ENCODE results near the gene NFXL1. TPM values are rescaled to one million over a fixed set of nuclear protein-coding genes. Genes with fewer than 3 reads are reported as not detected.

Gene NFXL1
- total RNA-seq, 1 donor from 2014 or later = 13.0 TPM

GRCh38 chr4:47915378-47915777 lies 995 bp upstream of the NFXL1 start:
- Histone ChIP-seq H3K27ac (ENCODE audit: low read depth, low read length) (no peak overlapping the region), H3K36me3 (ENCODE audit: insufficient read depth, low read length) (no peaks in the 10 kb centered on the region), H3K27me3 (ENCODE audit: insufficient read depth, low read length) (no peaks in the 10 kb centered on the region), H2AFZ (ENCODE audit: low read depth, low read length) (peak overlapping the region; percentile 88), H3K4me3 (ENCODE audit: insufficient read depth, low read depth, low read length) (peak overlapping the region; percentile 99), H3K9ac (ENCODE audit: low read length) (peak overlapping the region; percentile 98), H3K4me2 (ENCODE audit: low read length) (peak overlapping the region; percentile 88), H4K20me1 (ENCODE audit: insufficient read depth, low read length) (peaks cover 5% of the 10 kb centered on the region), H3K4me1 (ENCODE audit: insufficient read depth, low read length) (peaks cover 8% of the 10 kb centered on the region), H3K79me2 (ENCODE audit: insufficient read depth, low read length) (peaks cover 36% of the 10 kb centered on the region), H3K9me3 (ENCODE audit: insufficient read depth, low read depth, low read length) (no peaks in the 10 kb centered on the region)
- FAIRE-seq = no peak
- no peak for DNase-seq (ENCODE audit: low read depth)
- Mint-ChIP-seq H3K36me3 (ENCODE audit: low read depth, unreplicated experiment) (no peaks in the 10 kb centered on the region), H3K4me1 (ENCODE audit: low read depth, unreplicated experiment) (peaks cover 11% of the 10 kb centered on the region), H3K9me3 (ENCODE audit: unreplicated experiment) (peaks cover 7% of the 10 kb centered on the region), H3K4me3 (ENCODE audit: unreplicated experiment) (peak overlapping the region; percentile 96), H3K27ac (ENCODE audit: unreplicated experiment) (no peak overlapping the region), H3K27me3 (ENCODE audit: low read depth, unreplicated experiment) (no peaks in the 10 kb centered on the region)
- TF ChIP-seq CTCF (IDR thresholded peaks at IDR 0.05; ENCODE audit: insufficient read depth, low read depth, low read length) (no peak), EZH2 (IDR thresholded peaks at IDR 0.05; ENCODE audit: insufficient read depth, low read length) (no peak)

DNA sequence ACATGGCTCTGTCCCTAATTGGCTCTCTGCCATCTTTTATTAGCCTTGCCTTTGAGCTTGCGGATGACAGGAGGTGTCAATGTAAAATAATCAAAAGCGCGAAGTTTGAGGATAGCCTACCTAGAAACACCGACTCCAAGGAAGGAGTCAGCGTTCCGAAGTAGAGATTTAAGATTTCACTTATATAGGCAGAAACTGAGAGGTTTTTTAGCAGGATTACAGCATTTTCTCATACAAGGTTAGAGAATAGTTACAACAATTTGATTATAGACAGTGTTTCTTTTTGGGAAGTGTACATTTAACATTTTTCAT lies 499 bp upstream of the NFXL1 start:
- peaks cover 41% of the 10 kb centered on the region for H3K79me2 ChIP-seq (ENCODE audit: insufficient read depth, low read length)
- no peaks in the 10 kb centered on the region for H3K27me3 ChIP-seq (ENCODE audit: insufficient read depth, low read length)
- peak overlapping the region; percentile 98 for H3K9ac ChIP-seq (ENCODE audit: low read length)
- peak overlapping the region; percentile 99 for H3K4me3 ChIP-seq (ENCODE audit: insufficient read depth, low read depth, low read length)
- Mint-ChIP-seq H3K27ac (ENCODE audit: unreplicated experiment) (no peak overlapping the region), H3K27me3 (ENCODE audit: low read depth, unreplicated experiment) (no peaks in the 10 kb centered on the region), H3K4me3 (ENCODE audit: unreplicated experiment) (peak overlapping the region; percentile 96), H3K9me3 (ENCODE audit: unreplicated experiment) (peaks cover 7% of the 10 kb centered on the region), H3K36me3 (ENCODE audit: low read depth, unreplicated experiment) (no peaks in the 10 kb centered on the region), H3K4me1 (ENCODE audit: low read depth, unreplicated experiment) (peaks cover 11% of the 10 kb centered on the region)
- H3K36me3 ChIP-seq (ENCODE audit: insufficient read depth, low read length) = no peaks in the 10 kb centered on the region
- no peak for FAIRE-seq
- H3K9me3 ChIP-seq (ENCODE audit: insufficient read depth, low read depth, low read length) = no peaks in the 10 kb centered on the region
- peak overlapping the region; percentile 88 for H2AFZ ChIP-seq (ENCODE audit: low read depth, low read length)
- DNase-seq (ENCODE audit: low read depth) = no peak
- H4K20me1 ChIP-seq (ENCODE audit: insufficient read depth, low read length) = peaks cover 5% of the 10 kb centered on the region
- no peak for TF ChIP-seq EZH2 (IDR thresholded peaks at IDR 0.05; ENCODE audit: insufficient read depth, low read length)
- TF ChIP-seq CTCF (IDR thresholded peaks at IDR 0.05; ENCODE audit: insufficient read depth, low read depth, low read length) = no peak
- peak overlapping the region; percentile 27 for H3K27ac ChIP-seq (ENCODE audit: low read depth, low read length)
- peak overlapping the region; percentile 88 for H3K4me2 ChIP-seq (ENCODE audit: low read length)
- peaks cover 8% of the 10 kb centered on the region for H3K4me1 ChIP-seq (ENCODE audit: insufficient read depth, low read length)

DNA sequence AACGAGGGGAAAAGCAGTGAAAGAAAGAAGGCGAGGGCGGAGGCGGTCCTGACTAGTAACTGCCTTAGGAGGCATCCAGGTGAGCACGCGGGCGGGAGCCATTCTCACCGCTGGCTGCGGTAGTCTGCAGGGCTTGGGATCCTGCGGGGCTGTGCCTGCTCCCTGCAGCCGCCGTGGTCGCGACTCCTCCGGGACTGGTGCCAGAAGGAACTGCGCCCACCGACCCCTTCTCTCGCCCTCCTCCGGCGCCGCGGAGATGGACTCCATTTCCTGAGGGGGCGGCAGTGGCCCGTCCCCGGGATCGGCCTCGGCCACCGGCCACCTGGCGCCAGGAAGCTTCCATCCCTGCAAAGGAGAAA lies 543 bp downstream of the NFXL1 start:
- peak overlapping the region; percentile 90 for H3K27ac Mint-ChIP-seq (ENCODE audit: unreplicated experiment)
- Histone ChIP-seq H4K20me1 (ENCODE audit: insufficient read depth, low read length) (peaks cover 5% of the 10 kb centered on the region), H3K27me3 (ENCODE audit: insufficient read depth, low read length) (no peaks in the 10 kb centered on the region), H3K9me3 (ENCODE audit: insufficient read depth, low read depth, low read length) (no peaks in the 10 kb centered on the region), H3K27ac (ENCODE audit: low read depth, low read length) (peak overlapping the region; percentile 89), H2AFZ (ENCODE audit: low read depth, low read length) (peak overlapping the region; percentile 99), H3K4me3 (ENCODE audit: insufficient read depth, low read depth, low read length) (peak overlapping the region; percentile 99), H3K9ac (ENCODE audit: low read length) (peak overlapping the region; percentile 98), H3K4me2 (ENCODE audit: low read length) (peak overlapping the region; percentile 88), H3K4me1 (ENCODE audit: insufficient read depth, low read length) (peaks cover 8% of the 10 kb centered on the region), H3K79me2 (ENCODE audit: insufficient read depth, low read length) (peaks cover 48% of the 10 kb centered on the region), H3K36me3 (ENCODE audit: insufficient read depth, low read length) (peaks cover 5% of the 10 kb centered on the region)
- peak overlapping the region; percentile 96 for H3K4me3 Mint-ChIP-seq (ENCODE audit: unreplicated experiment)
- peaks cover 7% of the 10 kb centered on the region for H3K9me3 Mint-ChIP-seq (ENCODE audit: unreplicated experiment)
- H3K27me3 Mint-ChIP-seq (ENCODE audit: low read depth, unreplicated experiment) = no peaks in the 10 kb centered on the region
- TF ChIP-seq CTCF (IDR thresholded peaks at IDR 0.05; ENCODE audit: insufficient read depth, low read depth, low read length) (no peak), EZH2 (IDR thresholded peaks at IDR 0.05; ENCODE audit: insufficient read depth, low read length) (no peak)
- DNase-seq (ENCODE audit: low read depth) (no peak), FAIRE-seq (no peak)
- H3K36me3 Mint-ChIP-seq (ENCODE audit: low read depth, unreplicated experiment) = no peaks in the 10 kb centered on the region
- peaks cover 11% of the 10 kb centered on the region for H3K4me1 Mint-ChIP-seq (ENCODE audit: low read depth, unreplicated experiment)
